Tibial nerve (tissue), 3 donors: ENCODE measurements around the gene NEU2.

Source experiments
- CTCF ChIP-seq, 5 experiments: fragments of 200-600 bp in 3 of 5; fragments of 450-650 bp in 2 of 5; sonication (generic) in 3 of 5; IDR thresholded peaks; one replicate each; pipeline ENCODE4 v1.5.1; 2016 to 2019; ENCODE audit warnings: antibody characterized with exemption in 5 of 5, mild to moderate bottlenecking in 3 of 5, moderate library complexity in 2 of 5
- POLR2A ChIP-seq, 2 donors: fragments of 450-650 bp; IDR thresholded peaks; one replicate each; pipeline ENCODE4 v1.6.1; 2017; ENCODE audit warnings: antibody characterized with exemption in 2 of 2, mild to moderate bottlenecking in 2 of 2, moderate library complexity in 2 of 2

DNA sequence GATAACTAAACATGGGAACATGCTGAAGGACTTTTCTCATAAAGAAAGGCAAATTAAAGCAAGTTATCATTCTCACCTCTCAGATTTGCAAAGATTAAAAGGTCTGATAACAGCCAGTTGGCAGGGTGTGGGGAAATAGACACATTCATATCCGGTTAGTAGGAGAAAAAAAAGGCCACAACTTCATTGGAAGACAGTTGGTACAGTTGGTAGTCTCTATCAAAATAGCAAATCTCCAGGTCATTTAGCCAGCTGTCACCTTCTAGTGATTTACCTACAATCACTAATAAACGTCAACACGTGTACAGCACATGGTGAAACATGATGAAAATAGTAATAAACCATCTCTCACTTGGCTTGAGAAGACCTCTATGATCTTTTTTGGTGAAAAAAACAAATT, 44.3 kb downstream of the NEU2 start:
- no peak for TF ChIP-seq CTCF (IDR thresholded peaks at IDR 0.05)
- TF ChIP-seq POLR2A (IDR thresholded peaks at IDR 0.05), result no peak
